NCI-H187 (cell line): ENCODE measurements around the gene ZNF418.
"Not testable (repeated sequence)": the region's sequence is repeated elsewhere in the genome, so short reads cannot be mapped to it uniquely, and the experiment has no call there.

Source experiments
- DNase-seq, 2 experiments: peaks; one replicate each; lab custom pipeline; 2025; lab: John Stamatoyannopoulos, UW

The ZNF418 gene

GRCh38 chr19:57934820-57935665, at the start of gene ZNF418:
ZNF418 (minus strand) TSS chr19:57935402; CDS start chr19:57933822, 1,580 bp downstream.
- no peak for DNase-seq

- no peak for DNase-seq
Observed at GRCh38 chr19:57978586-57979289, 43.5 kb upstream of the ZNF418 start.

DNA sequence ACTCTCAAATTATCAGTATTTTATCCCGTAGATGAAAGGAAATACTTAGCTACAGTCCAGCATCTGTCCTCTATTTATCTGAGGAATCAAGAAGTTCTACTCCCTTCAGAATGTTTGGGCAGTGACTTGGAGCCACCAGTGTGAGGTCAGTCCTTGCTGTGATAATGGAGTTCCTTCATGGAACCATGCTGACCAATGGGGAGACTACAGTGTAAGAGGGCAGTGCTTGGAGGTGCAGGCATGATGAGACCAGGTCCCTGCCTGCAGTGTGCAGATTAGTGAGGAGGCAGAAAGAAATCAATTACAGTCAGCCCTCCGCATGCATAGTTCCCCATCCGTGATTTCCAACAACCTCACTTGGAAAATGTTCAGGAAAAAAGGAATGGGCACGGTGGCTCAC, 39.2 kb upstream of the ZNF418 start, which contains the start of gene C19orf18:
C19orf18 (minus strand) TSS at position 101 of the 400 bp plus-strand sequence. CDS start 102 bp downstream, outside the sequence.
- DNase-seq: no peak

DNA sequence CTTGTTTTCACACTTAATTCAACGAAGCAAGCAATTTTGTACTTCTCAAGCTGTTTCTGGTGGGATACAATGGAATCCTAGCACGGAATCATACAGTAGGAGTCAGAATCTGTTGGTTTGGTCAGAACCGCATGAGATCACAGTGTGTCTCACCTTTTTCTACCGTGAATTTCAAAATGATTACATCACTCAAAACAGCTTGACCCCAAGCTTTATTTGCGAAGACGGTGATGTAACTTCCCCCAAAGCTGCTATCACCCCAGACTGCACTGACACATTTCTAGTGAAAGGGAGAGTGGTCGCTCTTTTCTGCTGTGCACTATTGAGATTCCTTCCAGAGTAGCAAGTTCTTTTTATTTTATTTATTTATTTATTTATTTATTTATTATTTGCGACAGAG, 29.6 kb upstream of the ZNF418 start:
- DNase-seq: no peak

- no peak for DNase-seq
Observed at GRCh38 chr19:57961785-57962184, 26.6 kb upstream of the ZNF418 start.

DNA sequence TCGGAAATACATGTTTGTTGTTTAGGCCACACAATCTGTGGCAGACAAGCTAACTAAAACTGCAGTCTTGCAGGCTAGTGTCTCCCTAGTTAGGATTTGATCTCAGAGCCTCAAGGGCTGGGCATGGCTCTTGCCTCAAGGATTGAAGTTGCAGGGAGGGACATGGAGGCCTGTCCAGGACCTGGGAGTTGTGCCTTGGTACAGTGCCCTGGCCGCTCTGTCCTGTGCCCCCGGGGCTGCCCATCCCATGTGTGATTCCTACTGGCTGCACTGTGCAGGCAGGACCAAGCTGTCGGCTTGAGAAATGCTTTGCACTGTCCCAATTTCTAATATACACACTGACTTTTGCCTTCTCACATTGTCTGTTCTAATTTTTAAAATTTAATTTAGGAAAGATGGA, 19.8 kb upstream of the ZNF418 start:
- no peak for DNase-seq

GRCh38 chr19:57949702-57950101, 14.5 kb upstream of the ZNF418 start:
- DNase-seq: no peak

DNA sequence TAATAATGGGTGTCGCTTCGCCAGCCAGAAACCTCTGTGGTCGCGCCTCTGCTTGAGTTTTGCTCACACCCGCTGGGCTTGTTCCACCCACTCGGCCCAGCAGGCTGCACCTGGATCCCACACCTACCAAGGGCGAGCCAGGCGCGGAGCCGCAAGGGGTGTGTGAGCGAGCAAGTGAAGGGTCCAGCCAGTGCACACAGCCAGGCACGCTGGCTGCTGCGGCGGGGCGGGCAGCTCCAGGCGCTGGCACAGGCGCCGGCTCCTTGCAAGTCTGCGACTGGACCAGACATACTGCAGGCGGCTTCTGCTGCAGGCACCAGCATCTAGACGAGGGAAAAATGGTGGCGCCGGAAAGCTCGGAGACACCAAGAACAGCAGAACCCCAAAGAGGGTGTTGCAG, 14.1 kb upstream of the ZNF418 start:
- no peak for DNase-seq

DNA sequence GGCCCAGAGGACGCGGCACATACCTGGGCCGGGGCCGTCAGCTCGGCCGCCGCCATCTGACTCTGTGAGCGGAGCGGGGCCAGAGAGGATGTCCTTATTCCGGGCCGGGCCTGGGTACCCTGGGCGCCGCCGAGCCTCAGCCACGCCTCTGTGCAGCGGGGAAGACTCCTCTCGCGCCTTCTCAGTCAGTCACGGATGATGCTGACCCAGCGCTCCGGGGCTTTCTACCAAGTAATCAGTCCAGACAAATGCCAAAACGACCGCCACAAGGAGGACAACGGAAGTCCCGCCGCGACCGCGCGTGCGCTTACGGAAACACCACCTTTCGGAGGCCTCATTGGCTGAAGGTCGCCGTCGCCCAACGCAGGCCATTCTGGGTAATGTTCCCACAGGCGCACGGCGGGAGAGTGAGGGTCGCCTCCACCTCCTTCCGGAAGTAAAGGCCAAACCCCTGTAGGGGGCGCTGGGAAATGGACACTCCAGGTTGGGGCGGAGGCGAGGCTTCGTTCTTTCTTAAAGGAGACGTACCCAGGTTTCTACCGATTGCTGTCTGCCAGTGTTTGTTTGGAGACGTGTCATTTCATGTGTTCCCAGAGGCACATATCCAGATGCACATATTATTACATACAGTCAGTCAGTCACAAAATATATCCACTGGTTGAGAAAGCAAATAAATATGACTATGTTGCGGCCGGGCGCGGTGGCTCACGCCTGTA, 12.4 kb upstream of the ZNF418 start, which contains the start of gene ZNF256:
ZNF256 (minus strand) TSS at position 288 of the 716 bp plus-strand sequence; CDS start at position 56, 232 bp downstream.
- peak; percentile 80 to 91 for DNase-seq

DNA sequence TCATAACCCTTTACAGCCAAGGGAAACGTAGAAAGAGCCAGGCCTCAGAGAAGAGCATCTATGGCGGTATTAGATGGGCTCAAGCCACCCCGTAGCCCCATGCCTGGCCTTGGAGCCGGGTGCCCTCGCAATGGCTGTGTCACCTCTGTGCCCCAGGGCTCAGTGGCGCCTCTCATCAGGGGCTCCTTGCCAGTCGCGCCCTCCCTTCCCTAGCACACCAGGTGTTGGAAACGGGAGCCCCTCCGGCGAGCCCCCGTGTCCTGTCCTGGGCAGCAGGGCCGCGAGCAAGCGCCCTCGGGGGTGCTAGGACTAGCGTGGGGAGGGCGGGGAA, 11.9 kb upstream of the ZNF418 start:
- no peak for DNase-seq

- DNase-seq: no peak
Observed at GRCh38 chr19:57946316-57946715, 11.1 kb upstream of the ZNF418 start.

- no peak for DNase-seq
Observed at GRCh38 chr19:57941593-57941992, 6.4 kb upstream of the ZNF418 start.

DNA sequence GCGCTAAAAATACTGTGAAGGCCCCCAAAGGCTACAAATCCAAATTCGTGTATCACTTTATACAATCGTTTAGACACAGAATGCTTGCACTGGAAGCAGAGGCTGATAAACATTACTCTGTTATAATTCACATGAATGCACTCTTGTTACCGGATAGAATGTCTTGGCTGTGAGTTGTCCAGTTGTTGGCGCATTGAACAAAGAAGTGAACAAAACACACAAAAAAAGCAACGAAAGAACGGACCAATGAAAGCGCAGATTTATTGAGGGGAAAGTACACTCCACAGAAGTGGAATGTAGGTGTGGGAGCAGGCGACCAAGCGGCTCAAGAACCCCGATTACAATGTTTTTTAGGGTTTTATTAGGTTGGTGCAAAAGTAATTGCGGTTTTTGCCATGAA, 529 bp upstream of the ZNF418 start:
- no peak for DNase-seq

- DNase-seq: no peak
Observed at GRCh38 chr19:57927587-57927986, 7.6 kb downstream of the ZNF418 start.

- peak; percentile 61 to 85 for DNase-seq
Observed at GRCh38 chr19:57916168-57916995, 18.8 kb downstream of the ZNF418 start, which contains the start of gene ZNF417. ZNF417 (minus strand) TSS chr19:57916592; CDS start chr19:57916411, 181 bp downstream.

GRCh38 chr19:57914531-57914930, 20.7 kb downstream of the ZNF418 start:
- no peak for DNase-seq

- no peak for DNase-seq
Observed at GRCh38 chr19:57907394-57907793, 27.8 kb downstream of the ZNF418 start.

DNA sequence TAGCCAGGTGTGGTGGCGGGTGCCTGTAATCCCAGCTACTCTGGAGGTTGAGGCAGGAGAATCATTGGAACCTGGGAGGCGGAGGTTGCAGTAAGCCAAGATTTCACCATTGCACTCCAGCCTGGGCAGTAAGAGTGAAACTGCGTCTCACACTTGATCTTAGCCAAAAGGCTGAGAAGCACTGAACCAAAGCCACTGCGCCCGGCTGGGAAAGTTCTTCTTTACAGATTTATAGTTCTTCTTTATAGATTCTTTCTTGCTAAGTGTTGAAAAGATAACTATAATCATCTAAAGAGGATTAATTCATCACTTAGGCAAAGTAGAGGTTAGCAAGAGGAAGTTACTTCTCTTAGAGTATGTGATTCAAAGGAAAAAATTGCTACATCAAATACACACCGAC, 29.9 kb downstream of the ZNF418 start:
- DNase-seq: no peak

DNA sequence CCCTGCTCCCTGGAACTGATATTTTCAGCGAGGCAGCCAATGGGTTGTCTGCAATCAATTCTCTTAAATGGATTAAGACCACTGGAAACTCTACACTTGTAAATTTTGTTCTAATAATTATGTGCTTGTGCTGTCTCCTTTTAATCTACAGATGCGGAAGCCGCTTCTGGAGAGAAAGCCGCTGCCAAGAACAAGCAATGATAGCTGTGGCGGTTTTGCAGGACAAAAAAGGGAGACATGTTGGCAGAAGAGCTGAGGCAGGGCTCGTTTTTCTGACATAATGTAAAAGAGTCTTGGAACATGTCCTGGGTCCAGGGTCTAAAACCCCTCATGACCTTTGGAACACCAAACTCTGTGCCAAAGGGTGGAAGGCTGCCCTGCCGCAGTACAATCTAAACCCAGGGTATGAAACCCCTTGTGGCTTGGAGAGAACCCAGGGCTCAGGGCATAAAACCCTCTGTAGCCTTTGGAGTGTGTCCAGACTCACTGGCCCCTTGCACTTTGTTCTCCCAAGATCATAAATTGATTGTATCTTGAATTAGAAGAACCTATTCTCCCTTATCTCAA, 31.5 kb downstream of the ZNF418 start:
- DNase-seq: no peak

GRCh38 chr19:57900311-57900710, 34.9 kb downstream of the ZNF418 start:
- no peak for DNase-seq

DNA sequence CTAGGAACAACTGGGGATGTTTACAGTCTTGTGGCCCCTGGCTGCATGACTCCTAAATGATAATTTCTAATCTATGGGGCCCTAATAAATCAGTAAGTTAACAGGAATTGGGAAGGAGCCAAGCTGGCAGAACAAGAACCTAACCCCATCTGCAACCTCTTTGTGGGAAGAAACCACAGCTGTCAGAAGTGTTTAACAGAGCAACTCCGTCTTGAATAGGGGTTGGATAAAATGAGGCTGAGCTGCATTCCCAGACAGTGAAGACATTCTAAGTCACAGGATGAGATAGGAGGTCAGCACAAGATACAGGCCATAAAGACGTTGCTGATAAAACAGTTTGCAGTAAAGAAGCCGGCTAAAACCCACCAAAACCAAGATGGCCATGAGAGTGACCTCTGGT, 44.5 kb downstream of the ZNF418 start:
- not testable (repeated sequence) for DNase-seq
